Activated B cell treated with CpG ODN at 0.5 μM for 24 hours (primary cell): Measurements from ENCODE around the gene SPOCK3. TPM values are rescaled to one million over a fixed set of nuclear protein-coding genes. Genes with fewer than 3 reads are reported as not detected.

ENCODE experiments used
- ATAC-seq: fragments of 200-7000 bp; cut with Tn5 transposase; one replicate; pipeline ENCODE4 v1.10.0; 2021; ENCODE audit warnings: low read depth, mild to moderate bottlenecking, moderate library complexity
- CTCF ChIA-PET: fragments of 350-600 bp; sonication (Branson Sonifier 250); formaldehyde crosslinking; loops from one replicate; lab custom pipeline; 2021; ENCODE audit warnings: antibody characterized with exemption; lab: Charles Lee
- POLR2A ChIA-PET: fragments of 350-600 bp; sonication (Branson Sonifier 250); formaldehyde crosslinking; loops from one replicate; lab custom pipeline; 2021; ENCODE audit warnings: antibody characterized with exemption; lab: Charles Lee
- DNase-seq: peaks from one replicate; pipeline ENCODE4 v3.0.0; 2022
- H3K27ac Mint-ChIP-seq: one replicate; pipeline ENCODE4 v1.8.0; 2020; ENCODE audit warnings: mixed read lengths
- H3K27me3 Mint-ChIP-seq: one replicate; pipeline ENCODE4 v1.8.0; 2021; ENCODE audit warnings: mixed read lengths
- H3K36me3 Mint-ChIP-seq: one replicate; pipeline ENCODE4 v1.8.0; 2021; ENCODE audit warnings: low read depth, mixed read lengths
- H3K4me1 Mint-ChIP-seq: one replicate; pipeline ENCODE4 v1.8.0; 2021; ENCODE audit warnings: mixed read lengths
- H3K4me3 Mint-ChIP-seq: one replicate; pipeline ENCODE4 v1.8.0; 2020; ENCODE audit warnings: mild to moderate bottlenecking, mixed read lengths
- H3K9me3 Mint-ChIP-seq: one replicate; pipeline ENCODE4 v1.8.0; 2020; ENCODE audit warnings: mixed read lengths
- intact Hi-C: fragments of 100-400 bp; cut with micrococcal nuclease; formaldehyde crosslinking; loops from one replicate; pipeline ENCODE4 v1.15.1; 2024
- total RNA-seq: library from RNA; stranded (reverse); gene quantifications from 2 replicates; pipeline ENCODE4 v1.2.3, GENCODE V29; 2022
- TF ChIP-seq, protein P1 (sequence below): fragments of 200-600 bp; IDR thresholded peaks from one replicate; pipeline ENCODE4 v1.8.0; 2022; ENCODE audit warnings: antibody characterized with exemption, mild to moderate bottlenecking

The SPOCK3 gene
- total RNA-seq, 1 donor from 2014 or later, result not detected

DNA sequence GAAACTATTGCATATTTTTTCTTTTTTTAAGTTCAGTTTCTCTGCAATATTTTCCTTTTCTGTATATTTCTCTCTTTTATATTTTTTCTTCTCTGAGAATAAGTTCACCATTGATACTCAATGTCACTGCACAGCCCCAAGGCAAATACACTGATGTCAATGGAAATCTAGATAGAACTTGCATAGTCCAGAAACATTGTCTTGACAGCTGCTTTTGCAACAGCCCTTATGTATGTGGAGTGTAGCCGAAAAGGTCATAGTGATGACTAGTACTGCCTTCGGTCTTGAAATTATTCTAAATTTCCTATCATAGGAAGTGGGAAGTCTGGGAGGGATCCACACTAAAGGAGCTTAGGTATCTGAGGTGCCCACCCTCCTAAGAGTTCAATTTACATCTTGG, 150.0 kb downstream of the SPOCK3 start:
- ChIA-PET POLR2A (no interaction called here), CTCF (no interaction called here)
- no peak overlapping the region for H3K27ac Mint-ChIP-seq
- no peaks in the 10 kb centered on the region for H3K27me3 Mint-ChIP-seq
- ATAC-seq (no peak), DNase-seq (no peak)
- no peaks in the 10 kb centered on the region for H3K36me3 Mint-ChIP-seq
- TF ChIP-seq, protein P1, sequence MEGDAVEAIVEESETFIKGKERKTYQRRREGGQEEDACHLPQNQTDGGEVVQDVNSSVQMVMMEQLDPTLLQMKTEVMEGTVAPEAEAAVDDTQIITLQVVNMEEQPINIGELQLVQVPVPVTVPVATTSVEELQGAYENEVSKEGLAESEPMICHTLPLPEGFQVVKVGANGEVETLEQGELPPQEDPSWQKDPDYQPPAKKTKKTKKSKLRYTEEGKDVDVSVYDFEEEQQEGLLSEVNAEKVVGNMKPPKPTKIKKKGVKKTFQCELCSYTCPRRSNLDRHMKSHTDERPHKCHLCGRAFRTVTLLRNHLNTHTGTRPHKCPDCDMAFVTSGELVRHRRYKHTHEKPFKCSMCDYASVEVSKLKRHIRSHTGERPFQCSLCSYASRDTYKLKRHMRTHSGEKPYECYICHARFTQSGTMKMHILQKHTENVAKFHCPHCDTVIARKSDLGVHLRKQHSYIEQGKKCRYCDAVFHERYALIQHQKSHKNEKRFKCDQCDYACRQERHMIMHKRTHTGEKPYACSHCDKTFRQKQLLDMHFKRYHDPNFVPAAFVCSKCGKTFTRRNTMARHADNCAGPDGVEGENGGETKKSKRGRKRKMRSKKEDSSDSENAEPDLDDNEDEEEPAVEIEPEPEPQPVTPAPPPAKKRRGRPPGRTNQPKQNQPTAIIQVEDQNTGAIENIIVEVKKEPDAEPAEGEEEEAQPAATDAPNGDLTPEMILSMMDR, result no peak
- no peak overlapping the region for H3K4me3 Mint-ChIP-seq
- no peaks in the 10 kb centered on the region for H3K9me3 Mint-ChIP-seq
- no peaks in the 10 kb centered on the region for H3K4me1 Mint-ChIP-seq
- intact Hi-C loops, result no loop called here

DNA sequence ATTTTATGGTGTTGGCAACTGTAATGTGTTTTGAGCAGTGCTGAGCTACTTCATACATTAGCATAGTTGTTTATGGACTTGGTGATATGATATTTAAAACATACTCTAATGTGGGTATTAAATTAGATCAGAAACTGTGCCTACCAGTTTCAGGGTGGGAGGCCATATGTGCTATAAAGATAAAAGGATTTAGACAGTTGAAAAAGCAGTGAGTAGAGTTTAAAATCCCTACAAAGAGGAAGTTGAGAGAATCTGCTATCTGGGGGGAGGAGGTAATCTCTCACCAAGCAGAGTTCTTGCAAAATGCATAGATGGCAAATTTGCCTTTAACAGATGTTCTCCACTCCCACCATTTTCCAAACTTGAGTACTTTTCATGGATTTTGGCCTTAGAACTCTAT, 154.5 kb downstream of the SPOCK3 start:
- ChIA-PET POLR2A (no interaction called here), CTCF (no interaction called here)
- H3K4me1 Mint-ChIP-seq, result no peaks in the 10 kb centered on the region
- TF ChIP-seq, protein P1, result no peak
- no peaks in the 10 kb centered on the region for H3K36me3 Mint-ChIP-seq
- ATAC-seq, result no peak
- DNase-seq, result no peak
- intact Hi-C loops, result no loop called here
- no peak overlapping the region for H3K4me3 Mint-ChIP-seq
- H3K27me3 Mint-ChIP-seq, result no peaks in the 10 kb centered on the region
- H3K27ac Mint-ChIP-seq, result no peak overlapping the region
- H3K9me3 Mint-ChIP-seq, result peaks cover 2% of the 10 kb centered on the region

DNA sequence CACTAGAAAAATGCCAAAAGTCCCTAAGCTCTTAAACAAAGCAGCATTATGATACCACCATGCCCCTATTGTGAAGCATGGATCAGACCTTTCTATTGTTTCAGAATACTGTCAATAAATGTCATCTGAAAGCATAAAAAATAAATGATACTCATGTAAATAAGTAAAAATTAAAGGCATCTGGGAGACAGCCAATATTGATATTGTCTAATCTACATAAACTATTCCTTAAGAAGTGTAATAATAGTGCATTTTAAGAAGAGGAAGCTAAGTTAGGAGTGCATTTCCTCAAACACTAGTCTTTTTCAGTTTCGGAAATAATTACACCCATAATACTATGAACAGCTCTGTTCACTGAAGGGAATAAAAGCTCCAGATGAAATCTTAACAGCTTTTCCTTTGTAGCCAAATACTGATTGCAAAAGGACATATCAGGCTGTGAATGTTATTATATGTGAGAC, 181.6 kb downstream of the SPOCK3 start:
- Mint-ChIP-seq H3K4me1 (no peaks in the 10 kb centered on the region), H3K9me3 (no peaks in the 10 kb centered on the region), H3K27ac (no peak overlapping the region), H3K4me3 (no peak overlapping the region), H3K27me3 (no peaks in the 10 kb centered on the region), H3K36me3 (no peaks in the 10 kb centered on the region)
- TF ChIP-seq, protein P1, result no peak
- intact Hi-C loops, result no loop called here
- no peak for DNase-seq
- no peak for ATAC-seq
- ChIA-PET POLR2A (no interaction called here), CTCF (no interaction called here)

DNA sequence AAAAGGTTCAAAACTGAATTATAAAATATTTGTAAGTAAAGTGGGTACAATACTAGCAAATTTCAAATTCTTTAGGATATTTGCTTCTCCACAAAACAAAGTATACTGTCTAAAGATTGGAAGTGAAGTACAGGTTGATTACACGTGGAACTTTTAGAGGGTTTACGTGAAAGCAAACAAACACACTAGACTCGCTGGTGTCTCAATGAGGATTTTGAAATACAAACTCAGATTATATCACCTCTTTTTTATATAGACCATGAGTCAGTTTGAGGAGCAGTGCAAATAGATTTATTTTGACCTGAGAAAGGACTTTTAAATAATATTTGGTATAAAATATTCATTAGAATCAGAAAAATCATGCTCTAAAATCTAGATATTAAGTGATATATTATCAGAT, 185.0 kb downstream of the SPOCK3 start:
- Mint-ChIP-seq H3K4me3 (no peak overlapping the region), H3K27ac (no peak overlapping the region), H3K36me3 (no peaks in the 10 kb centered on the region), H3K9me3 (no peaks in the 10 kb centered on the region), H3K4me1 (no peaks in the 10 kb centered on the region), H3K27me3 (no peaks in the 10 kb centered on the region)
- ChIA-PET CTCF (no interaction called here), POLR2A (no interaction called here)
- ATAC-seq (no peak), DNase-seq (no peak)
- intact Hi-C loops, result no loop called here
- TF ChIP-seq, protein P1, result no peak

DNA sequence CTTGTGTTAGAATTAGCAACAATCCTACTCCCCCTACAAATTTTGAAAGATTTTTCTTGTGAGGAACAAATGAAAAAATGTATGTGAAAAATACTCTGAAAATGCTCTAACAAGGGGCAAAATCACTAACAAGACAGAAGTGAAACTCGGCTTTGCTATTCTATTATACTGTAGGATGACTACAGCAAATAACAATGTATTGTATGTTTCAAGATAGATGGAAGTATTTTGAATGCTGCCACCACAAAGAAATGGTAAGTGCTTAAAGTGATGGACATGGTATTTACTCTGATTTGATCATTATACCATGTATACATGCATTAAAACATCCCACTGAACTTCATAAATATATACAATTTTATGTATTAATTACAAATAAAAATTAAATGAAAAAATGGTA, 192.8 kb downstream of the SPOCK3 start:
- DNase-seq (no peak), ATAC-seq (no peak)
- intact Hi-C loops, result no loop called here
- Mint-ChIP-seq H3K4me3 (no peak overlapping the region), H3K27ac (no peak overlapping the region), H3K4me1 (no peaks in the 10 kb centered on the region), H3K27me3 (no peaks in the 10 kb centered on the region), H3K36me3 (no peaks in the 10 kb centered on the region), H3K9me3 (no peaks in the 10 kb centered on the region)
- TF ChIP-seq, protein P1, result no peak
- CTCF ChIA-PET, result no interaction called here
- POLR2A ChIA-PET, result no interaction called here
